GM21576 (cell line): ENCODE results near the gene EHBP1.

Source experiments
- ATAC-seq: cut with Tn5 transposase; IDR thresholded peaks from one replicate; pipeline ENCODE4 v1.9.1; 2021; ENCODE audit warnings: mild to moderate bottlenecking, moderate library complexity; ENCODE audit not compliant: unreplicated experiment

Gene EHBP1

DNA sequence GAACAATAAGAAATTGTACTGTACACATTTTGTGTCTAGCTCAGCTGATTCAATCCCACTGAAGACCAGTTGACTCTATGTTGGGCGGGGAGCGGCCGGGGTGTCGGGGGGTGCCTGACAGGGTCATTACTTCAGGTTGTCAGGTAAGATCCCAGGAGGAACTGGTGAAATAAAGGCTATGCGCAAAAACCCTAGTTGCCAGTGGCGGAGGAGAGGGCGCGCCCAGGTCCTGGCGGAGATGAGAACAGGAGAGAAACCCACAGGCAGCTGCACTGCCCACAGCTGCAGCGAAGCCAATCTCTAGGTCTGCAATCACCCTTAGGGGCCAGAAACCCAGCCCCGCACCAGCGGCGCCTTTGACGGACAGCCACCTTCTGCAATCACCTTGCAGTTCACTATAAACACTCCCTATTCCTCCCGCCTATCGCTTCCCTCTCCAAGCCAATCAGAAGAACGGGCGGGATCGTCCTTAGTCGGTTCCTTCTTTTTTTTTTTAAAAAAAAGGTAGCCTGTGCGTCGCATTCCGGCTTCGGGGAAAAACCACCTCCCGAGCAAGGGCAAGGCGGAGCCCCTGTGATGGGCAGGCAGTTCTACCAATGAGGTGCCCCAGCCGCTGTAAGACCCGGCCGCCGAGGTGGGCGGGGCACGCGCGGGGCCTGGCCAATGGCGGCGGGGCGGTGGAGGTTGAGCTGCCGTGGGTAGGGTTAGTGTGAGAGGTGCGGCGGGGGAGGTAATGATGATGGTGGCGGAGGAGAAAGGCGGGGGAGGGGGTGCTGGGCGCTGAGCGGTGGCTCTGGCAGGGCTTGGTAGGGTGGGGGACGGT, at the start of gene EHBP1:
TSS of gene EHBP1 (plus strand) at position 707 of the 823 bp plus-strand sequence. CDS start 1,479 bp downstream, outside the sequence.
- ATAC-seq = peak; percentile 94

DNA sequence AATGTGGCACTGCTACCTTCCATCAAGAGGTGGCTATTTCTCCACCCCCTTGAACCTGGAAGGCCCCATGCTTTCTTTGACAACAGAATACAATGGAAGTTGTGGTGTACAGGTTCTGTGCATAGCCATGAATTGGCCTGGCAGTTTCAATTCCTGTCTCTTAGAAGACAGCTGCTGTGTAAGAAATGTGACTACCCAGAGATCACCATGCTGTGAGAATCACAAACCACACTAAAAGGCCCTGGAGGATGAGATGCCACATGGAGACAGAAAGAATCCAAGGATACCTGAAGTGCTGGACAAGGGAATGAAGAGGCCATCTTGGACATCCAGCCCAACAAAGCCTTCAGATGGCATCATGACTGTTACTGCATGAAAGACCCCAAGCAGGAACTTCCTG, 47.7 kb upstream of the EHBP1 start:
- peak; percentile 64 for ATAC-seq

DNA sequence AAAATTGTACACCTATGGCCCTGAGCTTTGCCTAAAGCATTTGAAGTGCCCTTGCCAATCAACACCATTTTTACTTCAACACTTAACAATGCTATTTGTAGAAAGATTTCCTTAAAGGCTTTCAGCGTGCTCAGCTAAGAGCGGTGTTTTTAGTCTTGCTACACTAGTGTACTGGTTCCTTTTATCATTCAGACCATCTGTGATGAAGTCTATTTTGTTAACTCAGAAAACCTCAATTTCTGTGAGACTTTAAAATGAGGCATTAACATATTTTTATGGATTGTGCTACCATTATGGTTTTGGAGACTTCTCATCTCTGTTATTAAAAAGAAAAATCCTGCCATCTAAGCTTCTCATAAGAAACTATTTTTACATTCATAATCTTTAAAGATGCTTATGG, 46.6 kb upstream of the EHBP1 start:
- ATAC-seq = no peak

DNA sequence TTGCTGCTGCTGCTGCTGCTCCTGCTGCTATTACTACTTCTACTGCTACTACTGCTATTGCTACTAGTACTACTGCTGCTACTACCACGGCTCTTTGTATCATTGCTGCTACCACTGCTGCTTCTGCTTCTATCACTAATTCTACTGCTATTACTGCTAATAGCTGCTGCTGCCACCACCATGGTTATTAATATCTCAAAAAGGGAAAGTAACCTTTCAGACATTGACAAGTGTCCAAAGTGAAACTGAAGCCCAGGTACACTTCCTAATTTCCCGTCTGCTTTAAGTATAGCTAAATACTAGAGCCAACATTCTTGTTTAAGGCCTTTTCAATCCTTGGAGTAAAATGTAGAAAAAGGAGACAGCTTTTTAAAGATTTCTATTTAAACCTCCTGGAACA, 45.4 kb upstream of the EHBP1 start:
- ATAC-seq = peak; percentile 86

DNA sequence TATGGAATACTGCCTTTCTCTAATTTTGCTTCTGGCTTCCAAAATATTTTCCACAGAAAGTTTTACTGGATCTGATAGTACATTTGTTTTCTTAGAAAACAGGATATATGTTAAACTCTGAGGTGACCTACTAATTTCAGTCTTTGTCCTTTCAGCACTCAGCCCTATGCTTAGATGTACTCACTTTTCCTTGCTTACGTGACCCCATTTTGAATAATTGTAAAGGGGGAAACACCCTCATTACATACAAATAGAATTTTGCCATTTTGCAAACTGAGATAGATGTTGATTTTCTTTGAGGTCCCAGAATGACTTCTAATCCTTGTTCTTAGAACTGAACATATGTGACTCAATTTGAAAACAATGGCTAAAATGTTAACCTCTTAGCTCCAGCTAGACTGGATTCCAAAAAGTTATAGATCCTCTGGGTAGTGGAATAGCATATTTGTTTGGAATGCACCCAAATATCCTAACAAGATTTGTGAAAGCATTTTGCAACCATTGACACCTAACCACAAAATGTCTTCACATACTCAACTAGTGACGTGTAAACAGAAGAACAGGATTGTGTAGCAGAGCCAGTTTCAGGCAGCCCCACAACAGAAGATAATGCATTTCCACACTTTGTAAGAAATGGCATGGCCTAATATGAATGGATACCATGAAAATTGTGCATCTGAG, 44.8 kb upstream of the EHBP1 start:
- ATAC-seq = no peak

DNA sequence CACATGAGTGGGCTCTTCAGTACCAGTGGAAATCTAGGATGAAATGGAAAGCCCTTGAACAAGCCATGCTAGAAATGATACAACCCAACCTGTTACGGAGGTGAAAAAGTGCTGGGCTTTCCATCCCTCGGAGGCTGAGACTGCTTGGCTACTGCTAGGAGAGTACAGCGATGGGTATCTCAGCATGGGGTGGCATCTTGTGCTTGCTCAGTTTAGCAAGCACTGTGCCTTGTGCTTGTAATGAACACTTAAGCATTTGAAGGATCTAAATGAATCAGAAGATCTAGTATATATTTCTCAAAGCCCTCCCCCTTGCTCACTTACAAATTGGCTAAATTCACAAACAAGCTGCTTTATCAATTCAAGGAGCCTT, 44.3 kb upstream of the EHBP1 start:
- no peak for ATAC-seq

DNA sequence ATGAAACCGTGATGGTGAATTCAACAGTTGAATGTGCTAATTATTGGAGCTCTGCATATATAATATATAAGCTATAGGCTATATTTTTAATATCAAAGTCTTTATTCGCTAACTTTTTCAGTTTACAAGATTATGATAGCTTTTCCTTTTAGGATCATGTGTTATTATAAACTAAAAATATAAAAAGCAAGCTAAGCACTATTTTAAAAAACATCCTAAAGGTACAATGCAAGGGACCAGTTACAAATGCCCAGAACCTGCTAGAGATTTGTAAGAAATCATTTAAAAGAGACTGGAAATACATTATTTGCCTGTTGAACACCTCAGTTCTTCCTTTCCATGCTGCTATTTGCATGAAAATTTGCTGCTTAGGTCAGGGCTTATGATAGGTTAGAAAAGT, 43.4 kb upstream of the EHBP1 start:
- no peak for ATAC-seq

DNA sequence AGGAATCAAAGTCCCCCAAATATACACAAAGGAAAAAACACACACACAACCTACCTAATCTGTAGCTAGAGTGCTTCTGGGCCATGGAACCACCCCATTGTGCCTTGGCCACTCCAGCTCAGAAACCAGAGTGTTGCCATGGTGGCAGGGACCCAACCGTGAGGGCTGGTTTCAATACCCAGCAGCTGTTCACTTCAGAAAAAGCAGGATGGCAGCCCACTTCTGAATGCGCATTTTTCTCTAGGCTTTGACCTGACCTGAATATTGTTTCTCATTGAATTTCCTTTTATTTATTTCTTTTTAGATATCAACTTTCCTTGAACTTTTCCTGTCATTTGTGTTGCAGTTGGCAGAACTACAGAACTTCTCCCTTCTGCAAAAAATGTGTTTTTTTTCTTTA, 43.0 kb upstream of the EHBP1 start:
- no peak for ATAC-seq

DNA sequence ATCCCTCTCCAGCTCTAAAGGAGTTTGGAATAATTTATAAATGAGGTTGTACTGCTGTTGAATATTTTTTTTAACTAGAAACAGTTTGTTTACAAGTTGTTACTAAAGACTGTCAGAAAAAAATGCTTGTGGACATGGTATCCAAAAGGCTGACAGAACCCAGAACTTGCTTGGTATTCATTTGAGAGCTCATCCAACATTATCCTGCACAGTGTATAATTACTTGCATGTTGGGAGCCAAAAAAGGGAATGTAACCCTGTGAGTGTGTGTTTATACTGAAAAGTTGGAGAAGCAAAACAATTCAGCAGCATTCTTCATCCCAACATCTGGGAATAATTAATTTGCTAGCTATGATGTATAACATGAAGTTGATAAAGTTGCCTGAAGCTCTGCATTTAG, 42.1 kb upstream of the EHBP1 start:
- ATAC-seq = no peak

DNA sequence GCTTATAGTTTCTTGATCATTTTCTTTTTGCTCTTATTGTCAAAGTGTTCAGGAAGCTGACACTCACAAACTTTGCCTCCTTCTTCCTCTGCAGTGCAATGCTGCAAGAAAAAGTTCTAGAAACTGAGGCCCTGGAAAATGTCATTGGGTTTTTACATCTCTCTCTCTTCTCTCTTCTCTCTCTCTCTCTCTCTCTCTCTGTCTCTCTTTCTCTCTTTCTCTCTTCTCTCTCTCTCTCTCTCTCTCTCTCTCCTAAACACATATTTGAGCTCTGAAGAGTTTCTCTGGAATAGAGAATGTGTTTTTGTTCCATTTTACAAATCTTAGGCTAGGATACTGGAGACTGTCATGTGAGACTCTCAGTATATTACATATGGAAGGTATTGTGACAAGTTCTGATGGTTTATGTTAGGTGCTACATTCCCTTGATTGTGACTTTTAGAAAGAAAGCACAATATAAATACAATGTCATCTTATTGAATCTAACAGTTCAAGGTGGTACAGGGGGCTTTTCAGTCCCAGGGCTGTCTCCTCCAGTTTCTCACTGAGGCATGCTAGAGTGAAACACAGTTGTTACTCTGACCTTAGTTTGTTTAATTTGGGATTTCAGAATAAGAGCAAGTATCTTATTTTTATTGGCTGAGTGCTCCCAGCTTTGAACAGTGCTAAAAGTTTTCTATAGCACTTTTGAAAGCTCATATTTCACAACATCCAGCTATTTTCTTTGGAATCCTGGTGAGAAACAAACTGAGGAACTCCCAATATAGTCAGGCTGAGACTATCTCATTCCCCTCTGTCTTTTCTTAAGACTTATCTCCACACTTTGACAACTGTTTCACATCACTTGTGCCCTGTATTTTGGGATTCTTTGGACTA, 41.4 kb upstream of the EHBP1 start:
- no peak for ATAC-seq

DNA sequence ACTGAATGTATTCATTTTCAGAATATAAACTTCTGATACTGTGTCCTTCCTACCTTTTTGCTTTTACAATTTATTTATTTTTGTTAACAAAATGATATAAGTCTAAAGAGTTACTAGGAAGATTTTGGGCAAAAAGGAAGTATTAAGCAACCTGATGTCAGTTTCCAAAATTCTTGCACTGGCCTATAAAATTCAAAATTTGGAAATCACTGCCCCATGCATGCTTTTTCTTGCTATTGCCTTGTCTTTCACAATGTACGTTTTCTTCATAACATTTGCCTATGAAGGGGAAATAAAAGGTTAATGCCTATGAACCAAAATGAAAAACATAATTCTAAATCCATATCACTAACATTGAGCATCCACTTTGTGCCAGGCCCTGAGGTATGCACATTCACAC, 40.1 kb upstream of the EHBP1 start:
- no peak for ATAC-seq

DNA sequence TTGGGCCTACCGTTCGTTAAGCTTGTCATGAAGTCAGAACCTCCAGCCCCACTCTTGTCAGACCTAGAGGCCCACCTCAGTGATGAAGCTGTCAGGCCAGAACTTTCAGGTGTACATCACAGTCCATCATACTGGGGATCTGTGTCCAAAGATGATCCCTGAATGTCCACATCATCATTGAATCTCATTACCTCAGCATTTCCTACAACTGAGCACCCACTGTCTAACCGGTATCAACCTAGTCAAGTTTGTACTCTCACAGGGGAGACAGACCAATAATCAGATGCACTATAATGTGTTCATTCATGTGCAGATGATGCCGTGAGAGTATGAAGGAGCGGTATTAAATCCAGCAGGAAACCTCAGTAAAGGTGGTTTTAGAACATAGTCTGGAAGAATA, 36.3 kb upstream of the EHBP1 start:
- no peak for ATAC-seq

DNA sequence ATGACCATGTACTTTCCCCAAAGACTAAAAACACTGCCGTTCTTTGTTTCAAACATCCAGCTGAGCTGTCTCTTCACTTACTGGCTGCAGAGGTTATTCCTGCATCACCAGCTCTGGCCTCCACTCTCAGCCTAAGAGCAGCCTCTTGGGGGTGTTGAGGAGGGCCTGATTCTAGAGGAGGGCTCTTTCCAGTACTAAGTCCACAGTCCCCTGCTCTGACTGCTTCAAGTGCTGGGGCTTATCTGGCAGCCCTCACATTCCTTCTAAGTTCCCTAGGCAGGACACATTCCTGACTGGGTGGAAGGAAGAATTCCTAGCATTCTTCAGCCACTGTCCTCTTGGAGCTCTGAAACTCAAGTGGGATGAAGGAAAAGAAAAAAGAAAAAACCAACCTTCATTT, 32.9 kb upstream of the EHBP1 start:
- no peak for ATAC-seq

DNA sequence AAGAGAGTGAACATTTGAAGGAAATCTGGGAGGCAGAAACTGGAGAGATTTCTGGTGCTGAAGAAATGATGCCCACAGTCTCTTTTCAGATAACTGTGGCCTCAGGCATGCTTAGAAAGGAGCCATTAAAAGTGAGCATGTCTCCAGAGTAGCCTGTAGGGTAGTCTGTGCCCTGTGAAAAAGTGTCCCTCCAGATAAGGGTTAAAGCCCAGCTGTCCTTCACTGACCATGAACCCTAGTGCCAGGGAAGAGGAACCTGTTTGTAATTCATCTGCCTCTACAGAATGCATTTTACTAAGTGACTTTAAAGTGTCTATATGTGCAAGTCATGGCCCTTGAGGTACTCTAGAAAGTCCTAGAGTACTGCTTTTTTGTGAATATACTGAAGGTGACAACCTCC, 30.5 kb upstream of the EHBP1 start:
- no peak for ATAC-seq

DNA sequence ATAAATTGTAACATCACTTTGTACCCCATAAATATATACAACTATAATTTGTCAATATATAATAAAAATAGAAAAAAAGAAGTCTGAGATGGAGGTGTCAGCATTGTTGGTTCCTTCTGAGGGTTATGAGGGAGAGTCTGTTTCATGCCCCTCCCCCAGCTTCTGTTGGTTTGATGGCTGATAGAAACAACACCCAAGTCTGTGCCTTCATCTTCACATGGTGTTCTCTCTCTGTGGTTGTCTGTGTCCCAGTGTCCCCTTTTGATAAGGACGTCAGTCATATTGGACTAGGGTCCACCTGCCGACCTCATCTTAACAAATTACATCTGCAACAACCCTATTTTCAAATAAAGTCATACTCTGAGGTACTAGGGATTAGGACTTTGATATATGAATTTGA, 20.3 kb upstream of the EHBP1 start:
- ATAC-seq = no peak

DNA sequence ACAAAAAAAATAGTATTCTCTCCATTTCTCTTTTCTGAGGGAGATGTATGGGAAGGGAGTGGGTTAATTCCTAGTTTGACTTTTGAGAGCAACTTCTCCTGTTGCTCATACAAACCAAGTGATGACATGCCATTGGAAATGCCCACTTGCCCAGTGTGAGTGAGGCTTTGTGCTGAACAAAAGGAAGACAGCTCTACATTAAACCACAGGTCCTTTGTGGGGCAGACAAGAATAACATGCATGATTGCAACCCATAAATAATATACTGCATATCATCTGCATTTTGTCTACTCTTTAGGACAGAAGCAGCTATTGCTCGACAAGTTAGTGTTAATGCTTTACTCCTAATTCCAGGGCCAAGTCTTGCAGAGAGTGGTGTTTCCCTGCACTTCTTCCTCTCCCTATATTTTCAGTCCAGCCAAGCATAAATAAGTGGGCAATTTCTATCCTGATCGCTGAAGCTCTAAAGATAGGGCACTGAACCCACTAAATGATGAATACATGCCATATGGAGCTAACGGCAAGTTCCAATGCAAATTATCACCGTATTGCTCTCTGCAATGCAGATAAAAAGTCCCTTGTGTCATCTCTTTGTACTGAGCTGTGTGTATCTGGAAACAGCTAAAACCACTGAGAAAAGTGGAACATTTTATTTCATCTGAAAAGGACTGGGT, 19.4 kb upstream of the EHBP1 start:
- no peak for ATAC-seq

DNA sequence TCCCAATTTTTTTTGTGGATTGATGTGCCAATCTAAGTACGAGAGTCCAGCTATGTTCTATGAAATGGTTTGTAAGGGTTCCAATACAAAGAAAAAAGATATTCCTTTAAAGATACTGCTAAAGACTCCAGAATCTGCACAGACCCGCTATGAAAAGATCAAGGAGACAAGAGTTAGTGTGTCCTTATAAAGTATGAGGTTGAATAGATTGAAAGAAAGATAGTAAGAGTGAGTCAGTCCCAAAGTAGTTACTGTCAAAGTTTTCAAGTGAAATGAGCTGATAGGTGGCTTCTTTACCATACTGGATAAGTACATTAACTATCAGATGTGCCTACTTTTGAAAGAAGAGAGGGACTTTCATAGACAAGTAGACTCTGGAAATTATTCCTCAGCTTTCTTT, 17.9 kb upstream of the EHBP1 start:
- ATAC-seq = no peak

DNA sequence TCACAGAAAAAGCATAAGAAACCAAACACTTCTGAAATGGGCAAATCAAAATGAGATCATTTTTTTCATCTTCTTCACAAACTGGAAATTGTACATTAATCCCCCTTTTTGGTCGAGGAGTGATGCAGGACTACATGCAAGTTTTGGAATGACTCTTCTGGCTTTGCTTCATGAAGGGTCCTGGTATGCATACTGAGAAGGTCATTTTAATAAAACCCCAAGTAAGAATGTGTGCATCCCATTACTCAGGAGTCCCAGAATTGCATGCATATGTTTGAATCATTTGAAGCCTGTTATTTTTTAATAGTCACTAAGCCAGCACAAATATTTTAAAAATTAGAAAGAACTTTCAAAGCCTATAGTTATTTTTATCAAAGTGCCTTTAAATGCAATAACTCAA, 16.7 kb upstream of the EHBP1 start:
- ATAC-seq = no peak

DNA sequence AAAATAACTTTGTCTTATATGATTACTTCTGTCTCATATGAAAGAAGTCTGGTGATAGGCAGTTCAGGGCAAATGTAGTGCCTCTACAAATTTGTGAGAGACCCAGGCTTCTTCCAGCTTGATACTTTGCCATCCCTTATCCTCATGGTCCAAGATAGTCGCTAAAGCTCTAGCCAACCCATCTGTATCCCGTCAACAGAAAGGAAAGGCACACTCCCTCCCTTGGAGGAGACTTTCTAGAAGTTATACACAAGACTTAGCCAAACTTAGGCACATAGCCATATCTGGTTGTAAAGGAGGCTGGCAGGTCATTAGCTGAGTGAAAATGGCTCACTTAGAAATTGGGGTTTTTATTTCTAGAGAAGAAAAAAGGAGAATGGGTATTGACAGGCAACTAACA, 14.3 kb upstream of the EHBP1 start:
- ATAC-seq = no peak

DNA sequence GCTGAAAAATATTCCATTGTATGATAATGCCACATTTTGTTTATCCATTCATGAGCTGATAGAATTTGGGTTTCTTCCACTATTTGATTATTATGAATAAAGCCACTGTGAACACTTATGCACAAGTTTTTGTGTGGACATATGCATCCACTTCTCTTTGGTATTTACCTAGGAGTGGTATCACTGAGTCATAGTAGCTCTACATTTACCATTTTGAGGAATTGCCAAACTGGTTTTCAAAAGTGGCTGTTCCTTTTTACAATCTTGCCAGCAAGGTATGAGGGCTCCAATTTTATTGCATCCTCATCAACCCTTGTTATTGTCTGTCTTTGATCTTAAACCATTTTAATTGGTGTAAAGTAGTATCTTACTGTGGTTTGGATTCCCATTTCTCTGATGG, 13.3 kb upstream of the EHBP1 start:
- ATAC-seq = no peak

DNA sequence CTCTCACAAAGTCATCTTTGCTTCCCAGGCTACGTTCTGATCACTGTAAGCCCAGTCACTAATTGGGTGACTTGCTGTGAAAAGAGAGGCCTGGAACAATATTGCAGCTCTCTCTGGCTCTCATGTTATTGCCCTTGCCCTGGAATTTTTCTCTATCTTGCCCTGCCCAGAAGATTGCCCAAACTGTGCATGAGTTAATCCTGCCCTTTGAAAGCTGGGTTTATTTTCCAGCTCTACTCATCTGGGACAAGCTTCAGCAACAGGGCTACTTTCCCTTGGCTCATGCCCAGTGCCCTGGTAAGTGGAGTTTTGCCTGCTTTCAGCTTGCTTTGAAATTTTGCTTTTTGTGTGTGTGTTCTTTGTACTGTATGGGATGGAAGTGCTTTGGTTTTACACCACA, 6.9 kb upstream of the EHBP1 start:
- ATAC-seq = no peak
